IMR-90 (cell line): ENCODE data around the gene ISG20L2. TPM values are rescaled to one million over a fixed set of nuclear protein-coding genes. Genes with fewer than 3 reads are reported as not detected.
"Not testable (repeated sequence)": the region's sequence is repeated elsewhere in the genome, so short reads cannot be mapped to it uniquely, and the experiment has no call there.

Source experiments
- ATAC-seq: fragments of 200-7000 bp; cut with Tn5 transposase; 2 replicates; pipeline ENCODE4 v1.9.1; 2020; ENCODE audit warnings: low read depth, mild to moderate bottlenecking, moderate library complexity
- BruUV-seq: library from RNA; stranded (reverse); fragments of 400-500 nt; replicated peaks from 2 replicates; lab custom pipeline; 2021; lab: Mats Ljungman, UMichigan
- CTCF ChIA-PET: fragments of 300-600 bp; formaldehyde crosslinking; extraction: SDS; loops from one replicate; lab custom pipeline; 2021; ENCODE audit warnings: antibody characterized with exemption; lab: Yijun Ruan, JAX
- POLR2A ChIA-PET: fragments of 300-600 bp; sonication (Branson Sonifier 250); formaldehyde crosslinking; loops from one replicate; lab custom pipeline; 2022; ENCODE audit warnings: antibody characterized with exemption; ENCODE audit not compliant: unreplicated experiment; lab: Charles Lee
- DNase-seq: peaks from one replicate; pipeline ENCODE4 v3.0.0; 2013
- H2AFZ ChIP-seq: replicated peaks from 2 replicates; pipeline ENCODE3; 2013; ENCODE audit warnings: low read length, mild to moderate bottlenecking; ENCODE audit not compliant: poor library complexity
- H2AK5ac ChIP-seq: 2 replicates; pipeline ENCODE4 v1.6.1; 2013; ENCODE audit warnings: low read depth, low read length, inconsistent platforms
- H2AK9ac ChIP-seq: replicated peaks from 2 replicates; pipeline ENCODE3; 2013; ENCODE audit warnings: mild to moderate bottlenecking, low read depth, low read length, moderate library complexity; ENCODE audit not compliant: poor library complexity
- H2BK120ac ChIP-seq: 2 replicates; pipeline ENCODE4 v1.6.1; 2013; ENCODE audit warnings: low read depth, low read length, inconsistent platforms
- H2BK15ac ChIP-seq: 3 replicates; pipeline ENCODE4 v1.6.1; 2013; ENCODE audit warnings: low read depth, low read length, inconsistent platforms
- H2BK20ac ChIP-seq: 2 replicates; pipeline ENCODE4 v1.6.1; 2013; ENCODE audit warnings: low read depth, mild to moderate bottlenecking, inconsistent platforms, low read length, moderate library complexity
- H2BK5ac ChIP-seq: 2 replicates; pipeline ENCODE4 v1.6.1; 2013; ENCODE audit warnings: mild to moderate bottlenecking, low read depth, low read length, inconsistent platforms; ENCODE audit not compliant: poor library complexity, severe bottlenecking
- H3K14ac ChIP-seq: replicated peaks from 2 replicates; pipeline ENCODE4 v1.6.1; 2013; ENCODE audit warnings: low read depth, low read length, inconsistent platforms
- H3K18ac ChIP-seq: 2 replicates; pipeline ENCODE4 v1.6.1; 2013; ENCODE audit warnings: low read depth, low read length, control low read depth
- H3K23ac ChIP-seq: 2 replicates; pipeline ENCODE4 v1.6.1; 2013; ENCODE audit warnings: low read depth, low read length, inconsistent platforms
- H3K27ac ChIP-seq: 2 replicates; pipeline ENCODE4 v1.5.1; 2013; ENCODE audit warnings: mild to moderate bottlenecking, control low read depth, low read length; ENCODE audit not compliant: insufficient read depth
- H3K27me3 ChIP-seq: 2 replicates; pipeline ENCODE4 v1.6.1; 2013; ENCODE audit warnings: low read length; ENCODE audit not compliant: control insufficient read depth, insufficient read depth
- H3K36me3 ChIP-seq: 2 replicates; pipeline ENCODE4 v1.6.1; 2013; ENCODE audit warnings: low read length, mixed read lengths; ENCODE audit not compliant: control insufficient read depth, insufficient read depth
- H3K4ac ChIP-seq: 2 replicates; pipeline ENCODE4 v1.6.1; 2013; ENCODE audit warnings: low read depth, low read length, inconsistent platforms
- H3K4me1 ChIP-seq: 2 replicates; pipeline ENCODE4 v1.6.1; 2013; ENCODE audit warnings: low read length, mixed read lengths; ENCODE audit not compliant: control insufficient read depth, insufficient read depth
- H3K4me2 ChIP-seq: 2 replicates; pipeline ENCODE4 v1.6.1; 2013; ENCODE audit warnings: low read depth, mild to moderate bottlenecking, control low read depth, low read length, moderate library complexity
- H3K4me3 ChIP-seq: 2 replicates; pipeline ENCODE4 v1.5.1; 2013; ENCODE audit warnings: low read depth, mild to moderate bottlenecking, control low read depth, low read length, moderate library complexity; ENCODE audit not compliant: insufficient read depth
- H3K56ac ChIP-seq: 2 replicates; pipeline ENCODE4 v1.6.1; 2013; ENCODE audit warnings: low read length, inconsistent platforms; ENCODE audit not compliant: insufficient read depth; ENCODE audit errors: extremely low read depth
- H3K79me1 ChIP-seq, 2 experiments: 2 replicates each; pipeline ENCODE4 v1.6.1; 2013; ENCODE audit warnings: low read length in 2 of 2, inconsistent platforms in 1 of 2, low read depth in 1 of 2
- H3K9ac ChIP-seq: 2 replicates; pipeline ENCODE4 v1.6.1; 2013; ENCODE audit warnings: low read depth, low read length, control low read depth
- H3K9me1 ChIP-seq: 2 replicates; pipeline ENCODE4 v1.6.1; 2013; ENCODE audit warnings: low read length, inconsistent platforms; ENCODE audit not compliant: insufficient read depth
- H3K9me3 ChIP-seq: 2 replicates; pipeline ENCODE4 v1.6.1; 2013; ENCODE audit warnings: low read length; ENCODE audit not compliant: control insufficient read depth, insufficient read depth
- H4K20me1 ChIP-seq: 2 replicates; pipeline ENCODE4 v1.6.1; 2013; ENCODE audit warnings: low read length, inconsistent platforms; ENCODE audit not compliant: insufficient read depth
- H4K5ac ChIP-seq: 2 replicates; pipeline ENCODE4 v1.6.1; 2013; ENCODE audit warnings: mild to moderate bottlenecking, low read depth, low read length, control low read depth
- H4K8ac ChIP-seq, 2 experiments: 2 replicates each; pipeline ENCODE4 v1.6.1; 2013; ENCODE audit warnings: low read depth in 2 of 2, low read length in 2 of 2, control low read depth in 1 of 2, inconsistent platforms in 1 of 2
- H4K91ac ChIP-seq: 2 replicates; pipeline ENCODE4 v1.6.1; 2013; ENCODE audit warnings: low read depth, low read length, inconsistent platforms; ENCODE audit not compliant: insufficient read depth
- WGBS, 2 experiments: methylation state at CpG; one replicate each; pipeline versions ENCODE4 v1.1.5 to v1.1.7; 2013; ENCODE audit warnings: missing lambda C conversion rate in 2 of 2; ENCODE audit not compliant: insufficient read length in 1 of 2; ENCODE audit errors: extremely low coverage in 2 of 2; 5-methylcytosine and 5-hydroxymethylcytosine counted together
- dilution Hi-C: fragments of 300-500 bp; cut with HindIII; formaldehyde crosslinking; loops from one replicate; pipeline ENCODE4 v1.14.3; 2018; ENCODE audit warnings: low sequenced_read_pairs; ENCODE audit not compliant: unreplicated experiment
- in situ Hi-C: fragments of 300-500 bp; cut with MboI; formaldehyde crosslinking; loops from 3 replicates; pipeline ENCODE4 v1.14.3; 2019; ENCODE audit warnings: low sequenced_read_pairs, inconsistent platforms, mixed read lengths
- intact Hi-C: fragments of 100-400 bp; cut with micrococcal nuclease; formaldehyde crosslinking; loops from 2 replicates; pipeline ENCODE4 v1.10.0; 2022
- polyA plus RNA-seq, 3 experiments: library from polyadenylated mRNA; depleted of rRNA; stranded (reverse); fragments of >200 nt; gene quantifications; 2 replicates each; pipeline ENCODE4 v1.2.3, GENCODE V29; 2012; ENCODE audit warnings: low replicate concordance in 1 of 3
- total RNA-seq: library from RNA; depleted of rRNA; stranded (reverse); fragments of >200 nt; gene quantifications from 2 replicates; pipeline ENCODE4 v1.2.3, GENCODE V29; 2012

ISG20L2 gene
- total and polyA plus RNA-seq, 2 of the 4 experiments (the other 2 are of a cell fraction): 17.0 to 27.3 TPM

DNA sequence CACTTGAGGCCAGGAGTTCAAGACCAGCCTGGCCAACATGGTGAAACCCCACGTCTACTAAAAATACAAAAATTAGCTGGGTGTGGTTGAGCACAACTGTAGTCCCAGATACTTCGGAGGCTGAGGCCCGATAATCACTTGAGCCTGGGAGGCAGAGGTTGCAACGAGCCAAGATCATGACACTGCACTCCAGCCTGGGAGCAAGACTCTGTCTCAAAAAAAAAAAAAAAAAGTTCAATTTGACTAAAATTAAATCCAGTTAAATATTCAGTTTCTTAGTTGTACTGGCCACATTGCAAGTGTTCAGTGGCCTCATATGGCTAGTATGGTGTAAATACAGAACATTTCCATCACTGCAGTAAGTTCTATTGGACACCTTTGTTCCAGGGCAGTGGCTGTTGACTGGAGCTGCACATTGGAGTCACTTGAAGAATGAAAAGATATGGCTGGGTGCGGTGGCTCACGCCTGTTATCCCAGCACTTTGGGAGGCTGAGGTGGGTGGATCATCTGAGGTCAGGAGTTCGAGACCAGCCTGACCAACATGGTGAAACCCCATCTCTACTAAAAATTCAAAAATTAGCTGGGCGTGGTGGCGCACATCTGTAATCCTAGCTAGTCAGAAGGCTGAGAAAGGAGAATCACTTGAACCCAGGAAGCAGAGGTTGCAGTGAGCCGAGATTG lies 29.1 kb upstream of the ISG20L2 start:
- 100% methylated on average over 2 of the region's 10 CpGs; no CpG with 5 or more reads in 1 of the 2 experiments for WGBS, 2 experiments
- intact Hi-C loops, H4K91ac ChIP-seq, H2BK15ac ChIP-seq, H3K27me3 ChIP-seq, H2AK5ac ChIP-seq, in situ Hi-C loops, H4K5ac ChIP-seq, H2AK9ac ChIP-seq, H2BK5ac ChIP-seq, H3K4ac ChIP-seq, H3K18ac ChIP-seq, H3K36me3 ChIP-seq, BruUV-seq, H3K9me1 ChIP-seq, dilution Hi-C loops, POLR2A ChIA-PET, ATAC-seq, H3K23ac ChIP-seq, H2BK120ac ChIP-seq, H3K56ac ChIP-seq, H3K9me3 ChIP-seq, H2BK20ac ChIP-seq, H3K4me1 ChIP-seq, H4K20me1 ChIP-seq, H3K4me3 ChIP-seq, H4K8ac ChIP-seq, H3K27ac ChIP-seq, H3K9ac ChIP-seq, CTCF ChIA-PET, H3K14ac ChIP-seq, H3K4me2 ChIP-seq, H2AFZ ChIP-seq, DNase-seq: not testable (repeated sequence)
- peaks cover 3 to 12% of the 10 kb centered on the region in 2 experiments for H3K79me1 ChIP-seq
